Posterior vena cava (tissue), 2 donors: ENCODE results near the gene TANGO2. TPM values are rescaled to one million over a fixed set of nuclear protein-coding genes. Genes with fewer than 3 reads are reported as not detected.

Experiments used
- DNase-seq: peaks from one replicate; pipeline ENCODE4 v3.0.0-alpha.2; 2020; ENCODE audit warnings: low spot score
- intact Hi-C, 2 donors: fragments of 100-400 bp; cut with DNase I; formaldehyde crosslinking; loops; one replicate each; pipeline versions ENCODE4 v1.14.1 to v1.14.2; 2022 to 2023
- total RNA-seq, 2 donors: library from RNA; stranded (reverse); fragmentation: NEBNext Ultra II Directional; extraction: Animal tissue kit (Norgen Biotek cat#: 25700); gene quantifications; one replicate each; pipeline ENCODE4 v1.2.1, GENCODE V29; 2021
- donor health status: DM: yes; HTN: yes; CAD: no.
- donor health status: DM: yes; HTN: yes; CAD: no.

Gene TANGO2
- total RNA-seq, 2 donors from 2014 or later: 28.4 to 31.1 TPM

DNA sequence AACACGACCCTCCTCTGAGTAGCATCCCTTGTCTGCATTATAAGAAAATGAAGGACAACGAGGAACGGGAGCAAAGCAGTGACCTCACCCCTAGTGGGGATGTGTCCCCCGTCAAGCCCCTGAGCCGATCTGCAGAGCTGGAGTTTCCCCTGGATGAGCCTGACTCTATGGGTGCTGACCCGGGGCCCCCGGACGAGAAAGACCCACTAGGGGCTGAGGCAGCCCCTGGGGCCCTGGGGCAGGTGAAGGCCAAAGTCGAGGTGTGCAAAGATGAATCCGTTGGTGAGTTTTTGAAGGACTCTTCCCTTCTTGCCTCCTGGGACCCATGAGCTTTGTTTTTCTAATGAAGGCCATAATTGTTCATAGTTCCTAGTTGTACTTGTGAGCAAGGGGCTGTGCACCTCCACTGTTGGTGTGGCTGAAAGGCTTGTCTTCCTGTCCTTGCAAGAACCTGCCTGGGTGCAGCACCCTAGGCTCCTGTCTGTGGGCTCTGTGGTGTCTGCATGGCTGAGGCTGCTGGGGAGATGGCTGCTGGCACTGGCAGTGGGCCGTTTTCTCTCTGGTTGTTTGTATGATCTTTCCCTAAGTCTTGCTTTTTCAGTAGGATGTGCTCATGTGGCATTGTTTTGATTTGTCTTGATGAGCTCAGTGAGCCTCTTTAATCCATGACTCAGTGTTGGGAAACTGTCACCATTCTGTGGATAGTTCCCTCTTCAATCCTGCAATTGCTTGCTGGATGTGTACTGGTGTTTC, 69.2 kb downstream of the TANGO2 start:
- intact Hi-C loops: loop anchor here in 1 of 2 donors (5.0 kb wide), 1 partner anchor 638 kb away; no protein-coding TSS in a partner anchor
- DNase-seq: no peak

DNA sequence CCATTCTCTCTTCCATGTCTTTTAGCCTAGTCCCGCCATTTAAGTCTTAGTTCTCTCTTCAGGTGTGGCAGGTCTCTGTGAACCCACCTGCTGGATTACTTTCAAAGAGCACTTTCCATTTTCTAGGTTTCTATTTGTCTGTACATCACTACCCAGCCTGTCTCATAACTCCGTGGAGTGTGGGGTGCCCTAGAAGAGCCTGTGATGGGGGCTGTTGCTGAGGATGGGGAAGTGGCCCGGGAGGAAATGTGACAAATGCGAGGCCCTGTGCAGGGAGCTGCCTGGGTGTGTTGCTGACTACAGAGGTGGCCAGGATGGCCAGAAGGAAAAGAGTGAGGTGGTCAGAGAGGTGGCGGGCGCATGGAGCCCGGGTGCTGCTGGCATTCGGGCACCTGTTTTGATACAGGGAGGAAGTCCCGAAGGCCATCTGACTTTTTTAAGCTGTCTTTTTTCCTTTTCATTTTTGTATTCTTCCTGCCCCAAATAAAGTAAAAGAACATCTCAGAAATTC, 69.9 kb downstream of the TANGO2 start:
- intact Hi-C loops: loop anchor here in 1 of 2 donors (5.0 kb wide), 1 partner anchor 638 kb away; no protein-coding TSS in a partner anchor
- no peak for DNase-seq

DNA sequence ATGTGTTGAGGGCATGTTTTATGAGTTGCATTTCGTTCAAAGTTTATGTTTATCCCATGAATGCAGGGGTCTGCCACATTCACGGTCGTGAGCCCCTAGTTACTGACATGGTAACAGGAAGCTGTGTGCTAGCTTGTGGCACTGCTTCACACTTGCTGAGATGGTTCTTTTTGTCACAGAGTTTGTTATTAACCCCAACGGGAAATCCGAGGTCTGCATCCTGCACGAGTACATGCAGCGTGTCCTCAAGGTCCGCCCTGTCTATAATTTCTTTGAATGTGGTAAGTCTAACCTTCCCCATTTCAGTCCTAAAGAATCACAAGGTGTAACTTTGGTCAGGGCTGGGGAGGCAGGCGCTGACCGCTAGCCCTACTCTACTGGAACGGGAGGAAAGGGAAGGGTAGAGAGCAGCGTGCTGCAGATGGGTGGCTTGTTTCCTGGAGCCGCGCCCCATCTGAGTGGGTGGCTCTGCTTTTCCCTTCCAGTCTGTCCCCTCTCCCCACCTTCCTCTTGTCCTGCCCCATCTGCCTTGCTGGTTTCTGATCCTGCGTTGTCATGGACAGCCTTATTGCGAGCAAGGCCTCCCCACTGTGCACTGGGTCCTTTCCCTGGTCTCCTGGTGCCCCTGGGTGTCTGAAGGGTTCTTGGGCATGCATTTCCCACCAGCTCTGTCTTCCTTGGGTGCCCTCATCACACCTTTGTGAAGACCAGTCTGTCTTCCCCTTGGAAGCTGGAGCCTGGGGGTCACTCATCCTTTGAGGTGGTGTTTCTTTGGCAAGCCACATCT, 71.0 kb downstream of the TANGO2 start:
- intact Hi-C loops: loop anchor here in 1 of 2 donors (5.0 kb wide), 1 partner anchor 640 kb away; no protein-coding TSS in a partner anchor
- no peak for DNase-seq

DNA sequence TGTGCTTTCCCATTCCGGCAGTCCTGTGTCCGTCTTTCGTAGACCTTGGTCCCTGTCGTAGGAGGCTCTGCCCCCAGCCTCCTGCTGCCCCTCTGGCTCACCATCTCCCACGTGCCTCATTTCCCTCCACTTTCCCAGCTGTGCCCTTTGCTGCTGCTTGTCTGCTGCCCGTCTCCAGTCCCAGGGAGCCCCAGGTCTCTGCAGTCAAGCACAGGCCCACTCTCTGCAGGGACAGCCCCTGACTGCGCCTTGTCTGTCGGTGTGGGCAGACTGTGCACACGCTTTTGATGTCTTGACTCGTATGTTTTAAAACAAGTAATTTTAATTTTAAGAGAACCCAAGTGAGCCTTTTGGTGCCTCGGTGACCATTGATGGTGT, 71.6 kb downstream of the TANGO2 start:
- intact Hi-C loops: loop anchor here in 1 of 2 donors (5.0 kb wide), 1 partner anchor 640 kb away; no protein-coding TSS in a partner anchor
- DNase-seq: peak; percentile 56

DNA sequence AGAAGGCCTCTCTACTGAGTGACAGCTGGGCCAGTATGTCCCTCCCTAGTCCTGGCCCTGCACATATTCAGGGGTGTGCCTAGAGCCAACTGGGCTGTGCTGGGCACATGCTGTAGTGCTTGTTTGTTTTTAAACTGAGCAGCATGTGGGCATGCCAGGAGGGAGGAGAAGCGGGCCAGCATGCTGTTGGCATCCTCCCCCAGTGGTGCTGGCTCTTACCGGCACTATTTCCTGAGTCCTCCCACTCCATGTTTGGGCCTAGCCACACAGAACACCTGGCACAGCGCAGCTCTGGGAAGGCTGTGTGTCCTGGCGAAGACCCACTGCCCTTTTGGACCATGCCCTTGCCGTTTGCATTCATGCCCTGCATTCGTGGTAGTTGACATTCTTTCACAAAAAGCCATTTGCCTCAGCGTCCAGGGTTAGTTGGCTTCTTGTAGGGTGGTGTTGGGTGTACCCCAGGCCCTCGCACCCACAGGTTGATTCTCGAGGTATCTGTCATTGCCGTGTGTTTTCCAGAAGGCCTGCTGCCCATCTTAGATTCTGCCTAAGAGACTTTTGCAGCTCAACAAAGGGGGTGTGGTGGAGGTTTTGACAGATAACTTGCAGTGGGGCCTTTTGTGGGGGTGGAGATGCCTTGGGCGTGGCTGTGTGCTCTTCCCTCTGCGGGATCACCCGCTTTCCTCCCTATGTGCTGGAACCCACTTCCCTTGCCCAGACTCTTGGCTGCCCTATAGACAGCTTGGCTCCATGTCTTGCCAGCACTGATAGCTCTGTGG, 72.7 kb downstream of the TANGO2 start:
- peak; percentile 51 for DNase-seq
- intact Hi-C loops: loop anchor here in 1 of 2 donors (5.0 kb wide), 1 partner anchor 641 kb away; no protein-coding TSS in a partner anchor

DNA sequence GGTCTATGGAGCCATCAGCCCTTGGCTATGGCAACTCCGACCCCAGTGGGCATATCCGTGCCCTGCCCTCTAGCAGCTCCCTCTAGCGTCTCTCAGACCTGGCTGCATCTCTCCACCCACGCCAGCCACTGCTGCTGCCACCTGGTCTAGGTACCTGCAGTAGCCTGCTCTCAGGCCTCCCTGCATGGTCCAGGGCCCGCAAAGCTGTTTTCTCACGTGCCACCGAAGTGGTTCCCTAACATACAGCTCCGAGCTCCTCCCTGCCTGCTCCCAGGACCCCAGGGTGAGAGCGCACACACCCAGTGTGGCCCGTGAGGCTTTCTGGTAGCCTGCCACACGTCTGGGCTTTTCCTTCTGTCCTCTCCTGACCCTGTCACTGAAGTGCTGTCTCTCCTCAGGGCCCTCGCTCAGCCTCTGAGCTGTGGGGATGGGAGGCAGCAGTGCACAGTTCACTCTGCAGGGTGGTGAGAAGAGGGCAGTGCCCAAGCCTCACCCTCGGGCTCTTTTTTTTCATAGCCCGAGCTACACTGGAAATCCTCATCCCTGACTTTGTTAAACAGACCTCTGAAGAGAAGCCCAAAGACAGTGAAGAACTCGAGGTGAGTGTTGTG, 73.4 kb downstream of the TANGO2 start:
- peak; percentile 68 for DNase-seq
- intact Hi-C loops: loop anchor here in 1 of 2 donors (5.0 kb wide), 1 partner anchor 642 kb away; no protein-coding TSS in a partner anchor

DNA sequence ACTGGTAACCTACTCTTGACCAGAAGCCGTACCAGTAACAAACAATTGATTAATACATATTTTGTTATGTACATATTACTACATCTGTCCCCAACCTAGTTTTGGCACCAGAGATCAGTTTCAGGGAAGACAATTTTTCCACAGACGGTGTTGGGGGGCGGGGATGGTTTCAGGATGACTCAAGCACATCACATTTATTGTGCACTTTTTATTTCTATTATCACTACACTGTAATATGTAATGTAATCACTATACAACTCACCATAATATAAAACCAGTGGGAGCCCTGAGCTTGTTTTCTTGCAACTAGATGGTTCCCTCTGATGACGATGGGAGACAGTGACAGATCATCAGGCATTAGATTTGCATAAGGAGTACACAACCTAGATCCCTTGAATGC, 74.6 kb downstream of the TANGO2 start:
- intact Hi-C loops: no loop called here
- DNase-seq: no peak

DNA sequence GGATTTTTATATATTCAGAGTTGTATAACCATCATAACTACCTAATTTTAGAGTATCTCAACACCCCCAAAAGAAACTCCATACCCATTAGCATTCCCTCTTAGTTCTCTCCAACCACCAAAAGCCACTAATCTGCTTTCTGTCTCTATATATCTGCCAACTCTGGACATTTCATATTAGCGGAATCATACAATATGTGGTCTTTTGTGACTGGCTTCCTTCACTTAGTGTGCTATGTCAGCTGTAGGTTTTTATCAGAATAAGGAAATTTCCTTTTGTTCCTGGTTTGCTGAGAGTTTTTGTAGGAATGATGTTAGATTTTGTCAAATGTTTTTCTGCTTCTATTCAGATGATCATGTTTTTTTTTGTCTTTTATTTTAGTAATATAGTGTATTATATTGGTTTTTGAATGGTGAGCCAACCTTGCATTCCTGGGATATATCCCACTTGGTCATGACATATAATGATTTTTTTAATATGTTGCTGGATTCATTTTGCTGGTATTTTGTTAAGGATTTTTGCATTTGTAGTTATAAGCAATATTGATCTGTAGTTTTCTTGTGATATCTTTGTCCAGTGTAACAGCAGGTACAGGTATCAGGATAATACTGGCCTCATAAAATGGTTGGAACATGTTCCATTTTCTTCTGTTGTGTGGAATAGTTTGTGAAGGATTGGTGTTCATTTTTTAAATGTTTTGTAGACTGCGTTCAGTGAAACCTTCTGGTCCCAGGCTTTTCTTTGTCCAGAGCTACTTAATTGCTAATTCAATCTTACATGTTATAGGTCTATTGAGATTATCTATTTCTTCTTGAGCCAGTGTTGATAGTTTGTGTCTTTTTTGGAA, 75.9 kb downstream of the TANGO2 start:
- DNase-seq: no peak
- intact Hi-C loops: no loop called here

DNA sequence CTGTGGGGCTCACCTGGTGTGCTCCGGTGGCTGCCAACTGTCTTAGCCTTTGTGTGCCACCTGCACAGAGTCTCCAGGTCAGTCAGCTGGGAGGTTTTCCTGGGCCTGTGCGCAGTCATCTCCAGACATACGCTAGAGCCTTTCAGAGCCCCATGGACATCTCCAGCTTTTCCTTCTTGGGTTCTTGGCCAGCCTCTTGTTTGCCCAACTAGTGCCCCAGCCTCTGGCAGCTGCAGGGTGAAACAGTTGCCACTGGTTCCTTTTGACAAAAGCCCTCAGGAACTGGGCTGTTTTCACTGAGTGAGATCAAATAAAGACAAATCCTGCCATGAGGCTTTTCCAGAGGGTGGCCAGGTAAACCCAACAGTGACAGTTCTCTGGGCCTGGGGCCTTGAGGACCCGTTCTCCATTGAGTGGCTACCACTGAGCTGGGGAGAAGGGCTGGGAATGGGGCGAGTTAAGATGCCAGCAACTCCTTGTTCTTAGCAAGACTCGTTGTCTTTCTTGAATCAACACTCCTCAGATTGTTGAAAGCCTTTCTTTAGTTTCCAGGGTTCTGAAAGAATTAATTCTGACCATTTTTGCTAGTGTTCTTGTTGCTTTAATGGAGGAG, 78.3 kb downstream of the TANGO2 start:
- intact Hi-C loops: no loop called here
- no peak for DNase-seq

DNA sequence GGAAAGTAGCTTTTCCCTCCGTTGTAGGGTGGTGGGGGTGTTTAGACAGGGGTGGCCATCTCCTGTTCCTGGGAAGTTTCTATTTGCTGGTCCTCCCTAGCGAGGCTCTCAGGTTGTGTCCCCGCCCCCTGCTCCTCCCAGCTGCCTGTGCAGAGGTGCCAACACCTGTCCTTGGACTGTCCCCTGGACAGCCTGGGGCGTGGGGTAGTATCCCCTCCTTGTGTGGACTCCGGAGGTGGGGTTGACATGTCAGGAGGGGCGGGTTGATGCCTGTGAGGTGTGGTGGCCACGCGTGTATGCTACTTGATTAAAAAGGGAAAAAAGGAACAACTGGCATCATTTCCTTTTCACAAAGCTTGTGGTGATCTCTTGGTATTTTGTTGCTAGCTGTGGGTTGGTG, 80.7 kb downstream of the TANGO2 start:
- DNase-seq: no peak
- intact Hi-C loops: no loop called here

DNA sequence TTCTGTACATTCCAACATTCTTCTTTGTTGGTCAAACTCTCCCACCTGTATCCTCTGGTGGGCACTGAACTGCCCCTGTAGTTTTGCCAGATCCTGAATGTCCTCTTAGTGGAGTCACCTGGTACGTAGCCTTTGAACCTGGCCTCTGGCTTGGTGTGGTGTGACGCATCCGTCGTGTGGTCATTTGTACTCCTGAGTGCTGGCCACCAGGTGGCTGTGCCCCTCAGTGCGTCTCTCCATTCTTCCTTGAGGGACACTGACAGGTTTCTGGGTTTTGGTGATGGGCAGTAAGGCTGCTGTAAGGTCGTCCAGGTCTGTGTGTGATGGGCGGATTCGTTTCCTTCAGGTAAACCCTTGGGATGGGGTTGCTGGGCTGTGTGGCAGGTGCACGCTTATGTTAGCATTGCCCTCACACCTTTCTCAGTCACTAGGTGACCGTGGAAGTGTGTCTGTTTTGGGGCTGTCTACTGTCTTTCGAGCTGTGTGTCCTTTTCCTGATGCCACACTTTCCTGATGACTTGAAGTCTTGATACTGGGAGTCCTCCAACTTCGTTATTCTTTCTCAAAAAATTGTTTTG, 81.4 kb downstream of the TANGO2 start:
- intact Hi-C loops: no loop called here

DNA sequence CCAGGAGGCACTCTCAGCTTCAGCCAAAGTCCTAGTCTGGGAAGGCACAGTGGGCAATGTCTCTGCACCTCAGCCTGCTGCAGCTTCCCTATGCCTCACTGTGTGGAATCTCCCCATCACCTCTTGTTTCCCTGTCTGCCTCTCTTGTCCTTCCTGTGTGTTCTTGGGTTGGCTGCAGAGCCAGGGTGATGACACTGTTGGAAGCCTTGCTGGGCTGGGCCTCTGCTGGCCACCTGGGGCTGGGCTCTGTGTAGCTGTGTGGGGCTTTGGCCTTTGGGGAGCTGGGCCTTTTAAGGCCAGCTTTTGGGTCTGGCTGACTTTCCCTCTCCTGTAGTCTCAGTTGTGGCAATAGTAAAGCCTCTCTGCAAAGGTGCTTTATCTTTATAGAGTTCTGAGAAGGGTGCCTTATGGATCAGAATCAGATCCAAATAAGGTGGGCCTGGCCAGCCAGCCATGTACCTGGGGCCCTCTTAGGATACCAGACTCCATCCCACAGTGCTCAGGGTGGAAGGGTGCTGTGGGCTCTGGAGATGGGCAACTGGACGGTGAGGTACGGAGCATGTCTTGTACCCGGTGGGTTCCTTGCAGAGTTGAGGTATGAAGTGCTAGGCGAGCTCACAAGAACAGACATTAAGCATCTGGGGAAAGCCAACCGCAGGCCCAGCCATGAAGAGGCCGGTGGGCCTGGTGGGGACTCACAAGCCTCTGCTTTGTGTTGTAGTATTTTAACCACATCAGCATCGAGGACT, 84.7 kb downstream of the TANGO2 start:
- intact Hi-C loops: no loop called here
- DNase-seq: no peak

More for the DNA sequence above, 81.4 kb downstream of the TANGO2 start:
- DNase-seq: peak; percentile 38

DNA sequence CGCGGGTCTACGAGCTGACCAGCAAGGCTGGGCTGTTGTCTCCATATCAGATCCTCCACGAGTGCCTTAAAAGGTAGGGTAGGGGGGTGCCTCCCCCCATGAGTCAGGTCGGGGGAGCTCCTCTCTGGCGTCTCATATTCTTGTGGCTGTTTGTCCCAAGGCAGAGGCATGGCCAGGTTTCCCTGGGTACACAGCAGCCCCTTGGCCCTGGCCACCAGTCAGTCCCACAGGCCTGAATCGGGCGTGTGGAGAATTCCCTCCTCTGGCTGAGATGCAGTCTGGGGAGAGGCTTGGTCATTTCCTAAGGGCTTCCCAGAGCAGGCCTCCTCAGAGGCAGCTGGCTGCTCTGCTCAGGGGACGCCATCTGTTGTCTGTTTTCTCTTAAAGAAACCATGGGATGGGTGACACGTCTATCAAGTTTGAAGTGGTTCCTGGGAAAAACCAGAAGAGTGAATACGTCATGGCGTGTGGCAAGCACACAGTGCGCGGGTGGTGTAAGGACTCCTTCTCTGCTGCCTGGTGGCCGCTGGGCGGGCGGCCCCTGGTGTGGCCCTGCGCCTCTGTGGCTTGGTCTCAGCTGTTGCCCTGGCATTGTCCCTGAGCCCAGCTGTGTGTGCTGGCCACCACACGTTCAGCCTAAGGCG, 85.4 kb downstream of the TANGO2 start:
- no peak for DNase-seq
- intact Hi-C loops: no loop called here

DNA sequence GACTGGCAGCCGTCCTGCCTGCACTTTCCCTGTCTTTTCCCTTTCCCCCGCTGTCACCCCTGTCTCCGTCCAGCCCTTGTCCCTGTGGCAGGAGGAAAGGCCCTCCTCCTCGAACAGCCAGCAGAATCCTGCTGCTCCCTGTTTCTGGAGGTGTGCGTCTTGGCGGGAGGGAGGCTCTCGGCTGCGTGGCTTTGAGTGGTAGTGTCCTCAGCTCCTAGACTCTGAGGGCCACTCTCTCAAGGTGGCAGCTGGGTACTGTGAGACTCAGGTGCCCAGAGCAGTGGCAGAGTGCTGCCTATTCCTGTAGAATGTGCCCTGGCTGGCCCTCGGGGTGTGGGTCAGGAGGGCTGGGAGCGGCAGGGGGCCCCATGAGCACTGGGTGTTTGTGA, 85.9 kb downstream of the TANGO2 start:
- intact Hi-C loops: no loop called here
- DNase-seq: no peak

DNA sequence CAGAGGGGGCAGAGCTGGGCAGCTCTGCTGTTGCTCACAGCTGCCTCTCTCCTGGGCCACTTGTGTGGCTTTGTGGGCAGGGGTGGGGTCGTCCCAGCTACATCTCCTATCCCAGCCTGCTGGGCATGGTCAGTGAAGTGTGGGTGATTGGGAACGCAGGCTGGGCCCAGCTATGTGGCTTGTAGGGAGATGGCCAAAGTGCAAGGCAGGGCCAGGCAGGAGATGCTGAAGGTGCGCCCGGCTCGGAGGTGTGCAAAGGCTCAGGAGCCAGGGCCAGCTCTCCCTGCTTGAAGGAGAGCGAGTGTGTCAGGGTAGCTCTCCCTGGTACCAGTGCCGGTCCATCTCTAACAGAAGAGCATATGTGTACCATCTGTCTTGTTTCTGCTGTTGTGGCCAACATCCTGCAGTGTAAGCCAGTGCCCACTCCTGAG, 86.6 kb downstream of the TANGO2 start:
- intact Hi-C loops: no loop called here
- DNase-seq: no peak
